Chondrocyte (in vitro differentiated cells): Measurements from ENCODE around the gene ATF3. TPM values are rescaled to one million over a fixed set of nuclear protein-coding genes. Genes with fewer than 3 reads are reported as not detected.
A peak's percentile ranks its signal among the peaks of the same experiment; 100 is the strongest.

Source experiments
- DNase-seq: peaks from one replicate; pipeline ENCODE4 v3.0.0; 2021; ENCODE audit warnings: mixed read lengths, low spot score
- H3K27ac Mint-ChIP-seq: one replicate; pipeline ENCODE4 v1.8.0; 2021; ENCODE audit warnings: mild to moderate bottlenecking, moderate library complexity, mixed read lengths; ENCODE audit not compliant: unreplicated experiment
- H3K27me3 Mint-ChIP-seq: 2 replicates; pipeline ENCODE4 v1.8.0; 2021; ENCODE audit warnings: low read depth, mixed read lengths
- H3K36me3 Mint-ChIP-seq: 2 replicates; pipeline ENCODE4 v1.8.0; 2021; ENCODE audit warnings: low read depth, mixed read lengths
- H3K4me1 Mint-ChIP-seq: 2 replicates; pipeline ENCODE4 v1.8.0; 2021; ENCODE audit warnings: low read depth, mild to moderate bottlenecking, mixed read lengths
- H3K4me3 Mint-ChIP-seq: one replicate; pipeline ENCODE4 v1.8.0; 2021; ENCODE audit warnings: mild to moderate bottlenecking, moderate library complexity, mixed read lengths; ENCODE audit not compliant: unreplicated experiment
- H3K9me3 Mint-ChIP-seq: 2 replicates; pipeline ENCODE4 v1.8.0; 2021; ENCODE audit warnings: low read depth, mixed read lengths
- total RNA-seq: library from RNA; stranded (reverse); gene quantifications from 3 replicates; pipeline ENCODE4 v1.2.1, GENCODE V29; 2021
- TF ChIP-seq, protein P1 (sequence below): fragments of 200-600 bp; sonication (generic); IDR thresholded peaks from 2 replicates; pipeline ENCODE4 v1.5.0; 2021; ENCODE audit warnings: antibody characterized with exemption, mild to moderate bottlenecking, moderate library complexity

ATF3 gene
- total RNA-seq, 1 donor from 2014 or later = 50.2 TPM

DNA sequence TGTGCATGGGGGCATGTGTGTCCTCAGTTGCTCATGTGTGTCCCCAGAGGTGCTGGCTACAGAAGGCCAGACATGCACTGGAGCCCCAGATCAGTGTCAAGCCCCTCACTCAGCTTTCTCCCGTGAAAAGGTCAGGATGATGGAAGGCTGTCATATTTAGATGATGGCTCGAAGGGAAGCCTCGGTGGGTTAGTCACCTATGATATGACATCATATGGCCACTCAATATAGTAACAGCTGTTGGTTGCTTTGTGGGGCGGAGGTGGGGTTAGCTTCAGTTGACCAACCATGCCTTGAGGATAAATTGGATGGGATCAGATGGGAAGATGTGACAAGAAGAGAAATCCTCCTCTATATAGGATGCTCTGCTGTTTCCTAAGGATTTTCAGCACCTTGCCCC is 43.5 kb upstream of the ATF3 start:
- Mint-ChIP-seq H3K27ac (no peak overlapping the region), H3K4me1 (peaks cover 35% of the 10 kb centered on the region), H3K27me3 (no peaks in the 10 kb centered on the region), H3K4me3 (no peak overlapping the region), H3K36me3 (no peaks in the 10 kb centered on the region), H3K9me3 (no peaks in the 10 kb centered on the region)
- TF ChIP-seq, protein P1, sequence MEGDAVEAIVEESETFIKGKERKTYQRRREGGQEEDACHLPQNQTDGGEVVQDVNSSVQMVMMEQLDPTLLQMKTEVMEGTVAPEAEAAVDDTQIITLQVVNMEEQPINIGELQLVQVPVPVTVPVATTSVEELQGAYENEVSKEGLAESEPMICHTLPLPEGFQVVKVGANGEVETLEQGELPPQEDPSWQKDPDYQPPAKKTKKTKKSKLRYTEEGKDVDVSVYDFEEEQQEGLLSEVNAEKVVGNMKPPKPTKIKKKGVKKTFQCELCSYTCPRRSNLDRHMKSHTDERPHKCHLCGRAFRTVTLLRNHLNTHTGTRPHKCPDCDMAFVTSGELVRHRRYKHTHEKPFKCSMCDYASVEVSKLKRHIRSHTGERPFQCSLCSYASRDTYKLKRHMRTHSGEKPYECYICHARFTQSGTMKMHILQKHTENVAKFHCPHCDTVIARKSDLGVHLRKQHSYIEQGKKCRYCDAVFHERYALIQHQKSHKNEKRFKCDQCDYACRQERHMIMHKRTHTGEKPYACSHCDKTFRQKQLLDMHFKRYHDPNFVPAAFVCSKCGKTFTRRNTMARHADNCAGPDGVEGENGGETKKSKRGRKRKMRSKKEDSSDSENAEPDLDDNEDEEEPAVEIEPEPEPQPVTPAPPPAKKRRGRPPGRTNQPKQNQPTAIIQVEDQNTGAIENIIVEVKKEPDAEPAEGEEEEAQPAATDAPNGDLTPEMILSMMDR = no peak
- no peak for DNase-seq

DNA sequence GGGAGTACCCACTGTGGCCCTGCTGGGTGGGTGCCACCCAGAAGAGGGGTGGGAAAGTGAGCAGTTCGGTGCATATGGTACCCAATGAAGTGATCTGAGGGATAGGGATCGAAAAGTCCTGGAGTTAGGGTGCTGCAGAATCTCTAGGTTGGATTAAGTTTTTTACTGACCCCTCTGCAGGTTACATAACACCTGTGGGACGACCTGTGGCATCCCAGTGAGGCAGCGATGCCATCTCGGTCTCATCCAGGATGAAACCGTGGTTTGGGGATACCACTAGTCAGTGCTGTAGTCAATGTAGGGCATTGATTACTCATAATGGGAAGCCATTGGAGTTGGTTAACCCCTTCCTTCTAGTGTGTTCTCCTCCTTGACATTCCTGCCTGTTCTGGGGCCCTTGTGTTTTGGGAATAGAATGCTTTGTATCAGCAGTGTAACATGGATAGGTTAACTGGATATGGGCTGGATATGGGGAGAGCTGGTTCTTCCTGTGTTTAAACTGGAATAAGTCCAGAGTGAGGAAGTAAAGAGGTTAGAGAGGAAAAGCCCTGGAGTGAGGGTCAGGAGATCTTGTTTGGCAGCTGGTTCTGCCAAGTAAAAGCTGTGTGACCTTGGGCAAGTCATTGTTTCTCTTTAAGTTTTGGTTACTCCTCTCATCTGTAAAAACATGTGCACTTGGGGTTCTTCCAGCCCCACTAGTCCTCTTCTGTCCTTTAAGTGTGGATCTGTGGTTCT is 42.8 kb upstream of the ATF3 start:
- Mint-ChIP-seq H3K4me1 (peaks cover 29% of the 10 kb centered on the region), H3K27me3 (no peaks in the 10 kb centered on the region), H3K36me3 (no peaks in the 10 kb centered on the region), H3K4me3 (peak overlapping the region; percentile 76), H3K27ac (peak overlapping the region; percentile 96), H3K9me3 (no peaks in the 10 kb centered on the region)
- TF ChIP-seq, protein P1 = no peak
- DNase-seq = no peak

DNA sequence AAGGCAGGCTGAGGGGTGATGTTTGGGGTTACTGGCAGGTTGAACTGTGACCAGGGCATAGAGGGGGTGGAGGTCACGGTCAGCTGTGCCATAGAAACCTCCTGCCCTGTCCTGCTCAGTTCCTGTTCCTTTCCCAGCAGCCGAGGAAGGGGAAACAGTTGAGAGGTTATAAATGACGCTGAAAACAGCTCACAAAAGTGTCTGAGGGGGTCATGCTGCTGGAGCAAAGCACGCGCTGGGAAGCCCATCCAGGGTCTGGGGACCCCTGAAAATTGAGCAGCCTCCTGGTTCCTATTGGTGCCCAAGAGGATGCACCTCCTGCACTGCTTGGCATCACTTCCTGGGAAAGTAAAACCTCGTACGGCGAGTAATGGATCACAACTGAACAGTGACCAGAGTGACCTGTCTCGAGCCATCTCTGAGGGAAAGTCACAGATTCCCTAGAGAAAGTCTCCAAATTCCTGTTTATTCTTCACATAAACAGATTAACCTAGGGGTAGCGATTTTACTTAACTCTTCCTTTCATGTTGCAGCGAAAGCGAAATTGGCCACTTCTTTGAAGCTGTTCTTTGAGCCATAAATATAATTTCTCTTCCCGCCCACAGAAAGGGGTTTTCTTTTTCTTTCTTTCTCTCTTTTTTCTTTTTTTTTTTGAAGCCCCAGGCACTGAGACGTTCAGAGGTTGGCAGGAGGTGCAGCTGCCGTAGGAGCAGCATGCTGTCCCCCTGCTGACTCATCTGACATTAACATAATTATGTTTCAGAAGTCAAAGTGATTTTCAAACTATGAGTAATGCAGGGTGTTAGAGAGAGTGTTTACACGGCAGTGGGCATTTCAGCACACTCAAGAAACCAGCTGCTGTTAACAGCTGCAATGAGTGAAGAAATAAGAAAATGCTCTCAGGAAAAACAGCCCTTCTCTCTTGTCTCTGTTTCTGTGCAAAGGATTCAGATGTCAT is 41.8 kb upstream of the ATF3 start:
- Mint-ChIP-seq H3K4me3 (peak overlapping the region; percentile 76), H3K27ac (peak overlapping the region; percentile 96), H3K9me3 (no peaks in the 10 kb centered on the region), H3K36me3 (no peaks in the 10 kb centered on the region), H3K4me1 (peaks cover 19% of the 10 kb centered on the region), H3K27me3 (no peaks in the 10 kb centered on the region)
- no peak for DNase-seq
- TF ChIP-seq, protein P1 = peak; percentile 22

DNA sequence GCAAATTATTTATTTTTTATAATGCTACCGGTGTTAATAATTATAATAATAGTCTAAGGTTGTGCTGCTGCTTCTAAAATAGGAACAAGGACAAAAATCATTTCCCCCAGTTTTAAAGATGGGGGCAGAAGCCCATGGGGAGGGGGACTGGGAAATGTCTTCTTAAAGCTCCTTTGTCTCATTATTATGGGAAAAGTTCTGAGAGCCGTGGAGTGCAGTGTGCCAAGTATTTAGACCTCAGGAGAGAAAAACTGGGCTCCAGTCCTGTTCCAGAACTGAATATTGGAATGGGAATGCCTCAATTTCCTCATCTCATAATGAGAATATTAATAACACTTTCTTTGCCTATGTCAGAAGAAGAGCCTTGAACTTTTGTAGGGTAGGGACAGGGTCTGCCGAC is 40.9 kb upstream of the ATF3 start:
- TF ChIP-seq, protein P1 = no peak
- Mint-ChIP-seq H3K27ac (peak overlapping the region; percentile 96), H3K27me3 (no peaks in the 10 kb centered on the region), H3K36me3 (no peaks in the 10 kb centered on the region), H3K9me3 (no peaks in the 10 kb centered on the region), H3K4me3 (no peak overlapping the region), H3K4me1 (peaks cover 16% of the 10 kb centered on the region)
- no peak for DNase-seq

DNA sequence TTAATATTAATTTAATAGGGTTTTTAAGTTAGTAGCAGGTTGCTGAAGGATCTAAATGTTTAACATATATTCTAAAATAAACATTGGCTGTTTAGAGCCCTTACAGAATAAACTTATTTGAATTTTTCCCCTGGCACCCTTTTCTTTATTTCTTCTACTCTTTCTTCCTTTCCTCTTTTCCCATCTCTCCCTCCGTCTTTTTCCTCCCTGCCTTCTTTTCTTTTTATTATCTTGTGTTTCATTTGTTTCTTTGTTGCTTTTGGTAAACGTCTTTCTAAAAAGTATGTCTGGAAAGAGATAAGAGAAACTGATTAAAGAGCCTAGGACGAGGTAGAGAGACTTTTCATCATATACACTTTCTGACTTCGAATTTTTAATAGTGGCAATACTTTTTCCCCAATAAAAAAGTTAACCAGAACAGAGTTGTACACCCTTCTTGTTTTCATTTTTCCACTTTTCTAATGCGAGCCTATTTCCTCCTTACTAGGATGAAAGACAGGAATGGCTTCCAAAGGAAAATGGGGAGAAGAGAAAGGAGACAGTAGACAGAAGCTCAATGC is 39.5 kb upstream of the ATF3 start:
- no peaks in the 10 kb centered on the region for H3K27me3 Mint-ChIP-seq
- H3K36me3 Mint-ChIP-seq = no peaks in the 10 kb centered on the region
- peaks cover 16% of the 10 kb centered on the region for H3K4me1 Mint-ChIP-seq
- TF ChIP-seq, protein P1 = no peak
- no peak for DNase-seq
- H3K27ac Mint-ChIP-seq = no peak overlapping the region
- H3K4me3 Mint-ChIP-seq = no peak overlapping the region
- H3K9me3 Mint-ChIP-seq = no peaks in the 10 kb centered on the region
